Stimulated activated CD4-positive, alpha-beta T cell treated with anti-CD3 and anti-CD28 coated beads, Interleukin-12 subunit alpha, Interleukin-12 subunit beta, amount 100 ng/mL, for 48 hours (primary cell): ENCODE data around the gene PAPLN.

Experiments used
- DNase-seq, 3 donors: peaks; one replicate each; pipeline ENCODE4 v3.0.0-alpha.2; 2020; ENCODE audit warnings: low read depth in 2 of 3, low spot score in 1 of 3

PAPLN gene

DNA sequence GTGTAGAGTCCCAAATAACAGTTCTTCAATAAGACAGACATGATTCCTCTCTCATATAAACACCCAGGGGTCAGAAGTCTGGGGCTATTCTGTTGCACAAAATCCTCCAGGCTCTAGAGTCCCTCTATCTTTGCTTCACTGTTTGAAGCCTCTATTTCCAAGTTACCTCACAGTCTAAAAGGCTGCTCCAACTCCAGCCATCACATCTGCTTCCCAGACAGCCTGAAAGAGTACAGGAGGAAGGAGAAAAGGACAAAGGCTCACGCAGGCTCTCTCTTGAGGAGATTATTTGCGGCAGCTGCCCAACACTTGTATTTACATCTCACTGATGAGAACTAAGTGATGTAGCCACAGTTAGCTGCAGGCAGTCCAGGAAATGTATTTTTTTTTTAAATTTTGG is 6.4 kb downstream of the PAPLN start:
- DNase-seq = no peak

DNA sequence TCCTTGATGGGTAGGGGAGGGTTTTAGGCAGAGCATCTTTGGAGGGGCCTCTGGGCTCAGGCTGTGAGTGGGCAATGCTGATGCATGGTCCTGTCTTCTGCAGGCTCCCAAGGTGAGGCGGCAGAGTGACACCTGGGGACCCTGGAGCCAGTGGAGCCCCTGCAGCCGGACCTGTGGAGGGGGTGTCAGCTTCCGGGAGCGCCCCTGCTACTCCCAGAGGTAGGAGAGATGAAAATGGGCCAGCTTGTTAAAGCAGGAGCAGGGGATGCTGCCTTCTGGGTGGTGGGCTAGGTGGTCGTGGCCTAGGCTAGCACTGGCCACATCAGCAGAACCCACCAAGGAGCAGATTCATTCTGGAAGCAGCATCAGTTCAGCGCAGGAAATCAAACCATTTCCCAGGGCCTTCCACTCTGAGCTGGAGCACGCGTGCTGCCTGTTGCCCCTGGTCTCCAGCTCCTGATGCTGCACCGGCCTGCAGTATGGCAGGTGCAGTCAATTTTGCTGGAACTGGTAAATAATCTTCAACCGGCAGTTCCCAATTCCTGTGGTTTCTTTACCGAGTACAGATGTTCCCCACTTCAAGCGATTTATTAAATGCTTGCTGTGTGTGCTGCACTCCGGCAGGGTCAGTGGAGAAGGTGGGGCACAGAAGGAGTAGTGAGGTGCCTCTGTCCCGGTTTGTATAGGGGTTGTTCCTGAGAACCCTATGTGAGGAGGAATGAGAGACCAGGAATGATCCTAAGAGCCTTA is 7.4 kb downstream of the PAPLN start:
- DNase-seq = no peak

DNA sequence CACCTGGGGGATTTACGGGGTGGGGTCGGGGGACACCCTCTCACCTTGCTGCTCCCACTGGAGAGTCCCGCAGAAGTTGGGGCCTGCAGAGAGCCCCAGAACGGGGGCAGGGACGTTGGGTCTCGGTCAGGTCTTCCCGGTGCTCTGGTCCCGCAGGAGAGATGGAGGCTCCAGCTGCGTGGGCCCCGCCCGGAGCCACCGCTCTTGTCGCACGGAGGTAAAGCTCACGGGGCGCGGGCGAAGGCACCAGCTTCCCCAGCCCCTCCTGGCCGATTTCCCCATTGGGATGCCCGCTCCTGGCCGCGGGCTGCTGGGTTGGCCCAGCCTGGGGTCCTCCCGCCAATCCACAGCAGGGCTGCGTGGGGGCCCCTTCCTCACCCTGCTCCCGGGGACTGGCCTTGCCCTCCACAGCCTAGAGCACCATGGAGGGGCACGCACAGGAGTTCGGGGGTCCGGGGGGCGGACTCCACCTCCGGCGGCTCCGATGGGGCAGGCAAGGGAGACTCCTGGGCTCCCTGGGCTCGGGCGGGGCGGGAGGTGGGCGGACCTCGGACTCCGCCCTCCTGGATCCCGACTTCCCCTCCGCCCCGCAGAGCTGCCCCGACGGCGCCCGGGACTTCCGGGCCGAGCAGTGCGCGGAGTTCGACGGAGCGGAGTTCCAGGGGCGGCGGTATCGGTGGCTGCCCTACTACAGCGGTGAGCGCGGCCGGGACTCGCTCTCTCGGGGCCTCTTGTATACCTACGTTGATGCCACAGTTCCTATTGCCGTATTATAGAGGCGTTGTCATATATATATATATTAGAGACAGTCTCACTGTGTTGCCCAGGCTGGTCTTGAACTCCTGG is 8.4 kb downstream of the PAPLN start:
- peak in 1 of 3 donors; percentile 32 for DNase-seq

DNA sequence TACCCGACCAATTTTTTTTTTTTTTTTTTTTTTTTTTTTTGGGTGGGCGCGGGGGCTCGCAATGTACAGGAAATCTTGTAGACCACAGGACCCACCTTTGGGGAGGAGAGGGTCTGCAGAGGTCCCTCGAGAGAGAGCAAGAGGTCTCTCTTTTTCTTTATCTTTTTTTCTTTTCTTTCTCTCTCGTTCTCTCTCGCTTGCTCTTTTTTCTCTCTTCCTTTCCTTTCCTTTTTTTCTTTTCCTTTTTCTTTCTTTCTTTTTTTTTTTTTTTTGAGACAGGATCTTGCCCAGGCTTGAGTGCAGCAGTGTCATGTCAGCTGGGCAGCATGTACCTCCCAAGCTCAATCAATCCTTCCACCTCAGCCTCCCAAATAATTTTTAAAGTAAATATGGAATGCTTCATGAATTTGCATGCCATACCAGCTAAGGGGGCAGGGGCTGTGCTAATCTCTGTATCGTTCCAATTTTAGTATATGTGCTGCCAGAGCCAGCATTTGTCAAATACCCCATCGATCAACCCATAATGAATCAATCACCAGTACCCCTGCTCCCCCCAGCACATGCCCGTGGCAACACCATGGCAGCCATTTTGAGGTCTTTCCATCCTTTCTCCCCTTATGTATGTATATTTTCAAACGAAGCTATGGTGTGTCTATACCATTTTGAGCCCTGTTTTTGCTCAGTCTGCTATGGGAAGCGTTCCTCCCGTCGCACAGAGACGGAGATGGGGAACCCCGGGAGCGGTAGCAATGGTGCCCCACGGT is 9.3 kb downstream of the PAPLN start:
- DNase-seq = no peak

DNA sequence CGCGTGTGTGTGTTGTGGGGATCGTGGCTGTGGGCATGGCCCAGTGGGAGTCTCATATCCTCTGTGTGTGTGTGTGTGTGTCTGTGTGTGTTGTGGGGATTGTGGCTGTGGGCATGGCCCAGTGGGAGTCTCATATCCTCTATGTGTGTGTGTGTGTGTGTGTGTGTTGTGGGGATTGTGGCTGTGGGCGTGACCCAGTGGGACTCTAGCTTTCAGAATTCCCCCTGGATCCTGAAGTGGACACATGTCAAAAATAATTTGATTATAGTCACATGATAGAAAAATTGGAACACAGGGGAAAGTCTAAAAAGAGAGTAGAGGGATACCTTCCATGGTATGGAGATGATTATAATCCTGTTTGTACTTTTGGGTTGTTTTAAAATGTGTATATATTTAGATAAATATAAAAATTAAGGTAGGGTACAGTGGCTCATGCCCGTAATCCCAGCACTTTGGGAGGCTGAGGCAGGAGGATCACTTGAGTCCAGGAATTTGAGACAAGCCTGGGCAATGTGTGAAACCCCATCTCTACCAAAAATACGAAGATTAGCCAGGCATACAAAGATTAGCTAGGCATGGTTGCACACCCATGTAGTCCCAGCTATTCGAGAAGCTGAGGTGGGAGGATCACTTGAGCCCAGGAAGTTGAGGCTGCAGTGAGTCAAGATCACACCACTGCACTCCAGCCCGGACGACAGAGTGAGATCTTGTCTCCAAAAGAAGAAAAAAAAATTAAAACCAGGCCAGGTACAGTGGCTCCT is 11.0 kb downstream of the PAPLN start:
- DNase-seq = no peak

DNA sequence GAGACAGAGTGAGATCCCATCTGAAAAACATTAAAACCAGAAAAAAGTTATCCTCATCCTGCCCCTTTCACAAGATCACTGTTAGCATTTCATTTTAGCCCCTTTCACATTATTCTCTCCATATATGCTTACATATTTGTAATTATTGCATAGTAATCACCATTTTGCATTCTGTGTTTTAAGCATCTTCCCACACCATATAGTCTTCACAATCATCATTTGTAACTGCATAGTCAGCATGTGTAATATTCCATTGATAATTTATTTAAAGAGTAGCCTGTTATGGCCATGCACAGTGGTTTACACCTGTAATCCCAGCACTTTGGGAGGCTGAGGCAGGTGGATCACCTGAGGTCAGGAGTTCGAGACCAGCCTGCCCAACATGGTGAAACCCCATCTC is 11.8 kb downstream of the PAPLN start:
- no peak for DNase-seq

DNA sequence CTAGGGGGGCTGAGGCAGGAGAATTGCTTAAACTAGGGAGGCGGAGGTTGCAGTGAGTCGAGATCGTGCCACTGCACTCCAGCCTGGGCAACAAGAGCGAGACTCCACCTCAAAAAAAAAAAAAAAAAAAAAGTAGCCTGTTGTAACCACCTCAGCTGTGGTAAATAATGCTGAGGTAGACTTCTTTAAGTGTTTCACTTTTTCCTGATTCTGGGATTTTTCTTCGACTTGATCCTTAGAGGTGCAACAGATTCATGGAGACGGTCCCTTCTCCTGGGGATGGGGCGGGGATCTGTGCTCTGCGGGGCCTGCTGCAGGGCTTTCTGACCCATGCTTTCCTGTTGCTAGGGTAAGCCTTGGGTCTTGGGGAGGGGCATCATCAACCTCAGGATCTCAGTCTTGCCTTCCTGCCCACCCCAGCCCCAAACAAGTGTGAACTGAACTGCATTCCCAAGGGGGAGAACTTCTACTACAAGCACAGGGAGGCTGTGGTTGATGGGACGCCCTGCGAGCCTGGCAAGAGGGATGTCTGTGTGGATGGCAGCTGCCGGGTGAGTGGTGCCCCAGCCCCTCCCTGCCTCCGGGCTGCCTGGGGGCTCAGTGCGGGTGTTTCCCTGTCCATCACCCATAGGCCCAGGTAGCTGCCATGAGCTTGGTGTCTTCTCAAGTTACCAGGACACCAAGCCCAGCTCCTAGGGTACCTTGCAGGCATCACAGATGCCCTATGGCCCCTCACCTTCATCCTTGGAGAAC is 12.4 kb downstream of the PAPLN start:
- DNase-seq = no peak

DNA sequence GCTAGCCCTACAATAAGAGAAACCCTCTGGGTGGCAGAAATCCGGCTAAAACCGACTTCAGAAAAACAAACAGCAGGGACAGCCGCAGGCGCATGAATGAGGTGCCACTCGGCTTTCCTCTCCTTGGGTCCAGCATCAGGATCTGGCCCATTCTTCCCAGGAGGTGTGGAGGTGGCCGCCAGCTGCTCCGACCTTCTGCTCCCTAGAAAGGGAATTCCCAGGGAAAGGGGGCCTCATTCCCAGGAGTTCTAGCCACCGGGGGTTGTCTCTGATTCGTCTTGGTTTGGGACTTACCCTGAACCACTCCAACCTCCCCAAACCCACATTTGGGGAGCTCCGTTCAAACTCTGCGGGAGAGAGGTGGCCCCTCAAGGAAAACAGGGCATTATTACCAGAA is 13.0 kb downstream of the PAPLN start:
- DNase-seq = no peak

DNA sequence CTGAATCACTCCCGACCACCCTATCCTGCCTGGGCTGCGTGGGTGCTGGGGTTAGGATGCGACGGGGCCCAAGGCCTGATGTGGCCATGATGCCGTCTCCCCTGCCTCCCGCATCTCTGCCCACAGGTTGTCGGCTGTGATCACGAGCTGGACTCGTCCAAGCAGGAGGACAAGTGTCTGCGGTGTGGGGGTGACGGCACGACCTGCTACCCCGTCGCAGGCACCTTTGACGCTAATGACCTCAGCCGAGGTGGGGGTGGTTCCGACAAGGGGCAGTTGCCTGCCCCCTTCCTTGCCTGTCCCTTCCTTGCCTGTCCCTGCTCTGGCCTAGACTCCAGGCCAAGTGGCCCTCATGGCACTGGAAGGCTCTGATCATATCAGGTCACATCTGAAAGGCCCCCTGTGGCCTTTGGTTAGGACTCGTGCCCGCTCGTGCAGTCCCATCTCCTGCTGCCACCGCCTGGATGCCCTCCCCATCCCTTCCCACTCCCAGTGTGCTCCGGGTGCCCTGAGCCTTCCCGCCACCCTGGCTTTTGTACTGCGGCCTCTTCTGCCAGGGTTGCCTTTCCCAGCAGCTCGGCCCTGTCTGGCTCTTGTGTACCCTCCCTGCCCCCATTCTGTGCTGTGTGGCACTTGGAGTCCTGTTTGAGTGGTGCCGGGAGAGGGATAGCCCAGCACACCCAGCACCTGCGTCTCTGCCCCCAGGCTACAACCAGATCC is 13.6 kb downstream of the PAPLN start:
- DNase-seq = no peak

DNA sequence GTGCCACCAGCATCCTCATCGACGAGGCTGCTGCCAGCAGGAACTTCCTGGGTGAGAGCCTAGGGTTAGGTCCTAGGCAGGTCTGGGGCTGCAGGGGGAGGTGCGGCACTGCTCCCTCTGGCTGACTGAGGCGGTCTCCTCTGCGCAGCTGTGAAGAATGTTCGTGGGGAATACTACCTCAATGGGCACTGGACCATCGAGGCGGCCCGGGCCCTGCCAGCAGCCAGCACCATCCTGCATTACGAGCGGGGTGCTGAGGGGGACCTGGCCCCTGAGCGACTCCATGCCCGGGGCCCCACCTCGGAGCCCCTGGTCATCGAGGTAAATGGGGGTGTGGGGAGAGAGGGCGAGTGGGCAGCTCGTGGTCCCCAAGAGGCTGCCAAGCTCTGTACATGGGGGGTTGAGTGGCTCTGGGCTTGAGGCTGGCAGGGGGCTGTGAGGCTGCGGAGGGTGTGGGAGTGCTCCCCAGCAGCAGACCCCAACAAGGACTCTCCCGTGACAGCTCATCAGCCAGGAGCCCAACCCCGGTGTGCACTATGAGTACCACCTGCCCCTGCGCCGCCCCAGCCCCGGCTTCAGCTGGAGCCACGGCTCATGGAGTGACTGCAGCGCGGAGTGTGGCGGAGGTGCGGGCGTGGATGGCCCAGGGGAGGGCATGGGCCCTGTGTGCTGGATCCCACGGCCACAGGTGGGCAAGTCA is 14.4 kb downstream of the PAPLN start:
- no peak for DNase-seq

DNA sequence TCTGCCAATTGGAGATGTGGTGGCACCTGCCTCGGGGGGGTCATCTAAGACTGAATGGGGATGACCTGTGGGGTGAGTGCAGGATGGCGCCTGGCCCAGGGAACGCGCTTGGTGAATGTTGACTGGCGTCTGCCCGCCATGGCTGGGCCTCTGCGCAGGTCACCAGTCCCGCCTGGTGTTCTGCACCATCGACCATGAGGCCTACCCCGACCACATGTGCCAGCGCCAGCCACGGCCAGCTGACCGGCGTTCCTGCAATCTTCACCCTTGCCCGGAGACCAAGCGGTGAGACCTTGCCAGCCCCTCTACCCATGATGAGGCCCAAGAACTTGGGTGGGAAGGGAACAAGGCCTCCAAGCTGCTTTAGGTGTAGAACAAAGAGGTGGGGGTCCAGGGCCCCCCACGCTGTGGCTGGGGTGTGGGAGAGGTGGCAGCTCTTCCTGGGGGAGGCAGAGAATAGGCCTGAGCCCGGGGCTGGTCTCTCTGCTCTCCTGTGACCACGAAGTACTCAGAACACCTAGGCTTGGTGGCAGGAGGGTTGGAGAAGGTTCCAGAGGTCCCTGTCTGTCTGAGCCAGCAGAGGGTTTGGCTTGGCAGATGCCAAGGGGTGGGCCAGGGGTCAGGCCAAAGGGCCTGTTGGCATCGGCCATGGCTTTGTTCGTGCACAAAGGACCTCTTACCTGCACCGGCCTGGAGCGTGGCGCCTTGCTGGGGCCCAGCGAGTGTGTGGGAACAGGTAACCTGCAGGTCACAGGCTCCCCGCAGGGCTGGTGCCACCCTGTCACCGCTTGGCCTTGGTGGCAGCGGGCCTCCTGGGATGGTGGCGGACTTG is 15.4 kb downstream of the PAPLN start:
- DNase-seq = no peak

DNA sequence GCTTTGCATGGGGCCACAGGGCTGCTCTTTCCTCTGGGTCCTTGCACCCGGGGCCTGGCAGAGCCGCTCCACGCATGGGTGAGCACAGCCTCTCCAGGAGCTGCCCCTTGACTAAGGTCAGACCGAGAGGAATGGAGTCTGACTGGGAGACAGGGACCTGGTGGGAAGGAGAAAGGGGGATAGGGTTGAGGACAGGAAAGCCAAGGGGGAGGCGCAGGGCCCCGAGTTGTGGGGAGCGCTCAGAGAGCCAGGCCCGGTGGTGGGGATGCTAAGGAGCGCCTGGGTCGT is 16.0 kb downstream of the PAPLN start:
- DNase-seq = no peak

DNA sequence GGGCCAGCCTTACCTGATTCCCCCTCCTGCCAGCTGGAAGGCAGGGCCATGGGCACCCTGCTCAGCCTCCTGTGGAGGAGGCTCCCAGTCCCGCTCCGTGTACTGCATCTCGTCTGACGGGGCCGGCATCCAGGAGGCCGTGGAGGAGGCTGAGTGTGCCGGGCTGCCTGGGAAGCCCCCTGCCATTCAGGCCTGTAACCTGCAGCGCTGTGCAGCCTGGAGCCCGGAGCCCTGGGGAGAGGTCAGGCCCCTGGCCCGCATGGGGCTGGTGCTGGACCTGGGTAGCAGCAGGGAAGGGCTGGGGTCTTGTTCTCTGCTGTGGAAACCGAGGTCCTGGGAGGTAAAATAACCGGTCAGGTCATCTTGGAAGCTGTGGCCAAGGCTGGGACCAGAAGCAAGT is 16.4 kb downstream of the PAPLN start:
- DNase-seq = no peak

DNA sequence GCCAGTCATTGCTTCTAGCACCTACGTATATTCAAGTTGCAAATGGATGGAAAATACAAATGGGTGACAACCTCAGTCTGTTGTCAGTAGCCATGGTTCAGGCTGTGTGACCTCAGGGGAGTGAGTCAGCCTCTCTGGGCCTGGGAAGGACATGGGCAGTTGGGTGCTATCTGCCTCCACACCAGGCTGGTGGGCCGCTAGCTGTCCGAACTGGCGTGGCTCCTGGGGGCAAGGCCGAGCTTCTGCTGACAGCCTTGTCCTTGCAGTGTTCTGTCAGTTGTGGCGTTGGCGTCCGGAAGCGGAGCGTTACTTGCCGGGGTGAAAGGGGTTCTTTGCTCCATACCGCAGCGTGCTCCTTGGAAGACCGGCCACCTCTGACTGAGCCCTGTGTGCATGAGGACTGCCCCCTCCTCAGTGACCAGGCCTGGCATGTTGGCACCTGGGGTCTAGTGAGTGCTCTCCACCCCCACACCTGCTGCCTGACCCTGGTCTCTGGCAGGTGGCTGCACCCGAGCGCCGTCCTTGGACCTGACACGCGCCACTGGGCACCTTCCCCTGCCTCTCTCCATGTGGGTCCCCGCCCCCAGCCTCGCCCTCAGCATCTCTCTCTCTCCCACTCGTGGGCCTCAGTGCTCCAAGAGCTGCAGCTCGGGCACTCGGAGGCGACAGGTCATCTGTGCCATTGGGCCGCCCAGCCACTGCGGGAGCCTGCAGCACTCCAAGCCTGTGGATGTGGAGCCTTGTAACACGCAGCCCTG is 17.1 kb downstream of the PAPLN start:
- no peak for DNase-seq

DNA sequence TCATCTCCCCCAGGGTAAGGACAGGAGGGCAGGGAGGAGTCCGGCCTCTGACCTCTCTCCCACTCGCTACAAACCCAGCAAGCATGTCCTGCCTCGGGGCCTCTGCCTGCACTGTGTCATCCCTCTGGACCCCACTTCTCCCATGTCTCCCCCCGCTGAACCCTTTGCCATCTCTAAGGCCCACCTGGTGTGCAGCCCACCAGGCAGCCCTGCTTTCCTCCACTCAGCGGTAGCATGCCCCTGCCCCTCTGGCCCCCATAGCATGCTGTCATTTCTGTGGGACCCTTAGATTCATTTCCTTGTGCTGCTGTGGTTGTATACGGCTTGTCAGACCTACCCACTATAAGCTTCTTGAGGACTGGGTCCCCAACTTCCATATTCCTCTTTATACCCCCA is 17.7 kb downstream of the PAPLN start:
- no peak for DNase-seq

DNA sequence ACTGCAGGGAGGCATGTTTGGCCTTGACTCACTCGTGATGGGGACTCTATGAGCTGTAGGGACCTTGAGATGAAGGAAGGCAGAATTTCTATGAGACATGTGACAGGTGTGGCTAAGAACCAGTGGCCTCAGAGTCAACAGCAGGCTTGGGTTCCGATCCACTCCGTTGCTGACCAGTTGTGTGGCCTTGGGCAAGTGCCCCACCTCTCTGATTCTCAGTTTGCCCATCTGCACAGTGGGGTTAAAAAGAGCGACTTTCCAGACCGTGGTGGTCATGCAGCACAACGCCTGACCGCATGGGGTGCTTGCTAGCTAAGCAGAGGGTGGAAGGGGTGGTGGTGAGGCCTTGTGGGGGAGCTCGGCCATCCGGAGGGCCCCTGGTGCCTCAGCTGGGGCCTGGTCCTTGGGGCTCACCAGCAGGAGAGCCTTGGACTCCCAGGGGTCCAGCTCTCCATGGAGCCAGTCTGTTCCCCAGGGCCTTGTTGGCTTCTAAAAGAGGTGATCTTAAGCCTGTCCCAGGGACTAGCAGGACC is 18.5 kb downstream of the PAPLN start:
- DNase-seq = no peak

DNA sequence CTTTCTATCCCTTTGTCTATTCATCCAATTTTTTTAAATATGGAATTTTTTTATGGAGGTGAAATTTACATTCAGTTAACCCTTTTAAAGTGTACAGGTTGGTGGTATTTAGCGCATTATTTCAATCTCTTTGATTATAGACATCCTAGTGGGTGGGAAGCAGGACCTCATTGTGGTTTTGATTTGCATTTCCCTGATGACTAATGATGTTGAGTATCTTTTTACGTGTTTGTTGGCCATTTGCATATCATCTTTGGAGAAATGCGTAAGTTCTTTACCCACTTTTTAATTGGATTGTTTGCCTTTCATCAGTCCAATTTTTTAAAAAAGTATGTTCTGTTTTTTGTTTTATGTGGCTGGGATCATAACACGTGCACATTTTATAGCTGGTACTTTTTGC is 20.8 kb downstream of the PAPLN start:
- no peak for DNase-seq
